PC-3 (cell line): Measurements from ENCODE around the gene SH3GL3. TPM values are rescaled to one million over a fixed set of nuclear protein-coding genes. Genes with fewer than 3 reads are reported as not detected.

Experiments
- ATAC-seq: fragments of 200-7000 bp; cut with Tn5 transposase; 2 replicates; pipeline ENCODE4 v1.9.1; 2020; ENCODE audit warnings: mild to moderate bottlenecking, moderate library complexity
- BruUV-seq: library from RNA; stranded (reverse); fragments of 400-500 nt; replicated peaks from 2 replicates; lab custom pipeline; 2021; lab: Mats Ljungman, UMichigan
- CTCF ChIA-PET: fragments of 300-600 bp; sonication (Branson Sonifier 250); formaldehyde crosslinking; loops from one replicate; lab custom pipeline; 2022; ENCODE audit warnings: antibody characterized with exemption; lab: Charles Lee
- POLR2A ChIA-PET: fragments of 300-600 bp; sonication (Branson Sonifier 250); formaldehyde crosslinking; loops from one replicate; lab custom pipeline; 2022; ENCODE audit warnings: antibody characterized with exemption; ENCODE audit not compliant: unreplicated experiment; lab: Charles Lee
- DNase-seq: peaks from one replicate; pipeline ENCODE4 v3.0.0-alpha.2; 2015
- H2AFZ ChIP-seq: fragments of 300-600 bp; sonication (generic); 2 replicates; pipeline ENCODE4 v1.6.0; 2016; ENCODE audit warnings: antibody characterized with exemption, low read length
- H3F3A ChIP-seq: fragments of 300-600 bp; sonication (generic); one replicate; pipeline ENCODE4 v1.6.0; 2017; ENCODE audit warnings: antibody characterized with exemption, low read length, control low read depth, mild to moderate bottlenecking; ENCODE audit not compliant: unreplicated experiment
- H3K27ac ChIP-seq: fragments of 300-600 bp; sonication (generic); 2 replicates; pipeline ENCODE4 v1.5.1; 2016; ENCODE audit warnings: mild to moderate bottlenecking, low read length
- H3K27me3 ChIP-seq: fragments of 300-600 bp; sonication (generic); 2 replicates; pipeline ENCODE4 v1.6.1; 2016; ENCODE audit warnings: low read length, mixed read lengths
- H3K36me3 ChIP-seq: fragments of 300-600 bp; sonication (generic); 2 replicates; pipeline ENCODE4 v1.6.1; 2016; ENCODE audit warnings: low read depth, mixed run types, low read length, mixed read lengths
- H3K4me1 ChIP-seq: fragments of 300-600 bp; sonication (generic); 2 replicates; pipeline ENCODE4 v1.5.1; 2016; ENCODE audit warnings: low read length; ENCODE audit not compliant: insufficient read depth
- H3K4me2 ChIP-seq: fragments of 300-600 bp; sonication (generic); 2 replicates; pipeline ENCODE4 v1.6.0; 2016; ENCODE audit warnings: low read length
- H3K4me3 ChIP-seq: fragments of 300-600 bp; sonication (generic); 2 replicates; pipeline ENCODE4 v1.5.1; 2016; ENCODE audit warnings: mild to moderate bottlenecking, low read length, mixed read lengths
- H3K79me2 ChIP-seq: fragments of 300-600 bp; sonication (generic); 2 replicates; pipeline ENCODE4 v1.6.1; 2017; ENCODE audit warnings: low read length, mixed read lengths
- H3K9ac ChIP-seq: fragments of 300-600 bp; sonication (generic); 2 replicates; pipeline ENCODE4 v1.6.0; 2016; ENCODE audit warnings: mild to moderate bottlenecking, low read length
- H3K9me2 ChIP-seq: fragments of 300-600 bp; sonication (generic); replicated peaks from 2 replicates; pipeline ENCODE4 v1.6.1; 2016; ENCODE audit warnings: mixed run types, low read length, mixed read lengths
- H3K9me3 ChIP-seq: fragments of 300-600 bp; sonication (generic); 2 replicates; pipeline ENCODE4 v1.6.1; 2016; ENCODE audit warnings: low read length, mixed read lengths
- H4K20me1 ChIP-seq: fragments of 300-600 bp; sonication (generic); 2 replicates; pipeline ENCODE4 v1.6.1; 2016; ENCODE audit warnings: low read length, mixed read lengths
- CTCF ChIP-seq: fragments of 300-600 bp; sonication (generic); conservative IDR thresholded peaks from 2 replicates; pipeline ENCODE4 v1.5.1; 2017; ENCODE audit warnings: antibody characterized with exemption, low read depth, mild to moderate bottlenecking, low read length
- EZH2 ChIP-seq: fragments of 300-600 bp; sonication (generic); IDR thresholded peaks from one replicate; pipeline ENCODE4 v1.6.1; 2017; ENCODE audit warnings: antibody characterized with exemption, mild to moderate bottlenecking, low read length; ENCODE audit not compliant: unreplicated experiment
- EZH2phosphoT487 ChIP-seq: fragments of 300-600 bp; sonication (generic); IDR thresholded peaks from 2 replicates; pipeline ENCODE4 v1.6.1; 2018; ENCODE audit warnings: mild to moderate bottlenecking, antibody characterized with exemption, low read length, borderline replicate concordance
- intact Hi-C: fragments of 100-400 bp; cut with micrococcal nuclease; formaldehyde crosslinking; loops from 2 replicates; pipeline ENCODE4 v1.9.0; 2023
- total RNA-seq: library from RNA; depleted of rRNA; stranded (reverse); fragments of >200 nt; gene quantifications from 2 replicates; pipeline ENCODE4 v1.2.3, GENCODE V29; 2014

The SH3GL3 gene
- total RNA-seq, 1 experiment from 2014 or later = 3.6 TPM

GRCh38 chr15:83483612-83484011, 36.5 kb downstream of the SH3GL3 start:
- POLR2A ChIA-PET = no interaction called here
- Histone ChIP-seq H3K4me3 (no peak overlapping the region), H3K27me3 (no peaks in the 10 kb centered on the region), H3K9me3 (no peaks in the 10 kb centered on the region), H3K9me2 (no peaks in the 10 kb centered on the region), H3K79me2 (no peaks in the 10 kb centered on the region), H2AFZ (no peak overlapping the region), H3K9ac (no peak overlapping the region), H3K4me2 (no peak overlapping the region), H3K36me3 (no peaks in the 10 kb centered on the region), H3K27ac (no peak overlapping the region), H3K4me1 (no peaks in the 10 kb centered on the region), H3F3A (no peaks in the 10 kb centered on the region), H4K20me1 (no peaks in the 10 kb centered on the region)
- TF ChIP-seq EZH2phosphoT487 (no peak), EZH2 (no peak), CTCF (no peak)
- intact Hi-C loops = no loop called here
- no TSS peak for BruUV-seq
- ATAC-seq (no peak), DNase-seq (no peak)
- CTCF ChIA-PET = no interaction called here

GRCh38 chr15:83484636-83485035, 37.5 kb downstream of the SH3GL3 start:
- POLR2A ChIA-PET = no interaction called here
- no peak for TF ChIP-seq EZH2
- TF ChIP-seq EZH2phosphoT487 = no peak
- no peak for TF ChIP-seq CTCF
- intact Hi-C loops = no loop called here
- Histone ChIP-seq H3K27me3 (no peaks in the 10 kb centered on the region), H3K79me2 (no peaks in the 10 kb centered on the region), H3K4me1 (no peaks in the 10 kb centered on the region), H3K4me2 (no peak overlapping the region), H3F3A (no peaks in the 10 kb centered on the region), H3K9me2 (no peaks in the 10 kb centered on the region), H3K9me3 (no peaks in the 10 kb centered on the region), H3K4me3 (no peak overlapping the region), H3K27ac (no peak overlapping the region), H2AFZ (no peak overlapping the region), H3K9ac (no peak overlapping the region), H3K36me3 (no peaks in the 10 kb centered on the region), H4K20me1 (no peaks in the 10 kb centered on the region)
- ATAC-seq (no peak), DNase-seq (no peak)
- no TSS peak for BruUV-seq
- CTCF ChIA-PET = no interaction called here

- no peaks in the 10 kb centered on the region for H3K4me1 ChIP-seq
- intact Hi-C loops = no loop called here
- CTCF ChIA-PET = no interaction called here
Measured at GRCh38 chr15:83486363-83486762, 39.2 kb downstream of the SH3GL3 start.

More at GRCh38 chr15:83486363-83486762, 39.2 kb downstream of the SH3GL3 start:
- no peak overlapping the region for H3K27ac ChIP-seq
- H3K36me3 ChIP-seq = no peaks in the 10 kb centered on the region
- H3K4me2 ChIP-seq = no peak overlapping the region
- no peaks in the 10 kb centered on the region for H3K9me3 ChIP-seq
- no peak for DNase-seq
- TF ChIP-seq EZH2phosphoT487 (no peak), CTCF (no peak), EZH2 (no peak)
- H3K9ac ChIP-seq = no peak overlapping the region
- no peaks in the 10 kb centered on the region for H4K20me1 ChIP-seq
- H3F3A ChIP-seq = no peaks in the 10 kb centered on the region
- no peak overlapping the region for H3K4me3 ChIP-seq
- BruUV-seq = no TSS peak
- H3K9me2 ChIP-seq = no peaks in the 10 kb centered on the region
- H3K79me2 ChIP-seq = no peaks in the 10 kb centered on the region
- H3K27me3 ChIP-seq = no peaks in the 10 kb centered on the region
- POLR2A ChIA-PET = no interaction called here
- ATAC-seq = no peak
- no peak overlapping the region for H2AFZ ChIP-seq
